Measurements from ENCODE around the gene GPATCH11.

GPATCH11 gene

DNA sequence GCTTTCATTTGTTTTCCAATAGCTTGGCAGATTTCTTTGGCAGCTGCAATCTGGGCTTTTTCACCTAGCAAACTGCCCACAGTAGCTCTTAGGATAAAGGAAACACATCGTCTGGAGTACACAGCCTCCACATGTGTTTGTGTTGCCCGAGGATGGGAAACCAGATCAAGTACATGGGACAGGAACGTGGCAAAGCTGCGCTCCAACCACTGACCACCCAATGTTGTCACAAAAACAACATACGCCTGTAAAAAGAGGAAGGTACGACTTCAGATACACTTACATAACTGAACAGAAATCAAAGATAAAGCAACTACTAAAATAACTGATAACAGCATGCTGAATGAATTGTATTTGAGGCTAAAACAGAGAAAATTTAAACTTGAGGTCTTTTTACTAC lies 15.6 kb upstream of the GPATCH11 start:
- Histone ChIP-seq H3K36me3 (replicated peaks in 1 of 2; ENCODE audit: control insufficient read depth in 2 of 2, insufficient read depth in 2 of 2, low read length in 2 of 2) (peaks cover 8 to 66% of the 10 kb centered on the region in 2 donors), H3K18ac (ENCODE audit: low read length) (no peak overlapping the region), H3K79me1 (ENCODE audit: low read depth, low read length) (no peaks in the 10 kb centered on the region), H3K4me2 (ENCODE audit: insufficient read depth, low read length, poor library complexity, severe bottlenecking) (no peak overlapping the region), H2BK15ac (ENCODE audit: low read length) (no peak overlapping the region), H3K4me1 (ENCODE audit: control insufficient read depth in 2 of 2, insufficient read depth in 1 of 2, low read depth in 1 of 2, low read length in 2 of 2) (no peaks in the 10 kb centered on the region), H4K8ac (ENCODE audit: low read depth, low read length) (no peak overlapping the region), H2AK5ac (ENCODE audit: low read depth, low read length) (no peak overlapping the region), H3K14ac (ENCODE audit: low read length) (no peak overlapping the region), H3K9me3 (replicated peaks in 1 of 2; ENCODE audit: control insufficient read depth in 2 of 2, insufficient read depth in 1 of 2, low read depth in 1 of 2, low read length in 2 of 2) (no peaks in the 10 kb centered on the region), H2BK5ac (ENCODE audit: low read length) (no peak overlapping the region), H3K27ac (replicated peaks; ENCODE audit: low read length) (no peak overlapping the region), H2BK120ac (ENCODE audit: low read depth, low read length) (no peak overlapping the region), H3K4ac (ENCODE audit: low read length) (no peak overlapping the region), H3K4me3 (ENCODE audit: low read length in 2 of 2) (no peak overlapping the region), H2AFZ (ENCODE audit: low read length) (no peak overlapping the region), H4K91ac (ENCODE audit: low read depth, low read length, poor library complexity) (no peak overlapping the region), H3K23ac (ENCODE audit: low read depth, low read length, poor library complexity) (no peak overlapping the region), H3K27me3 (ENCODE audit: control insufficient read depth in 3 of 3, insufficient read depth in 3 of 3, low read depth in 1 of 3, low read length in 3 of 3) (no peaks in the 10 kb centered on the region), H2BK12ac (ENCODE audit: low read length) (no peak overlapping the region), H3K9ac (ENCODE audit: low read depth, low read length, poor library complexity) (no peak overlapping the region)
- no CpG with 5 or more reads among the region's 6 CpGs for WGBS, 2 donors (ENCODE audit: extremely low coverage in 2 of 2, insufficient read length in 2 of 2, insufficient replicate concordance in 1 of 2)
- DNase-seq (ENCODE audit: low spot score), result no peak

DNA sequence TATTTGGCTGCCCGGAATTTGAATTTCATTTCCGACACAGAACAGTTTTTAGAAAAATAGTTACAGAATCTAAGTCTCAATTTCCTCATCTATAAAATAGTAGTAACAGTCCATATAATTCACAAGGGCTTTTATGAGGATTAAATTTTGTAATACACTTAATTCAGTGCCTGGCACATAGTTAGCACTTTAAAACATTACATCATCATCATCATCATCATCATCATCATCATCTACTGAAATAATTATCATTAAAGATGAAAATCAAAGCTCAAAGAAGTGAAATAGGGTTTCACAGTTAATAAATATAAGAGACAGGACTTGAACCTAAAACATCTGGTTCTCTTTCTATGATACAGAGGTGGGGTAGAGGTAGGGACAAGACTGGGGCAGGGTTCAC lies 13.4 kb upstream of the GPATCH11 start:
- peaks cover 4 to 59% of the 10 kb centered on the region in 2 donors for H3K36me3 ChIP-seq (replicated peaks in 1 of 2; ENCODE audit: control insufficient read depth in 2 of 2, insufficient read depth in 2 of 2, low read length in 2 of 2)

DNA sequence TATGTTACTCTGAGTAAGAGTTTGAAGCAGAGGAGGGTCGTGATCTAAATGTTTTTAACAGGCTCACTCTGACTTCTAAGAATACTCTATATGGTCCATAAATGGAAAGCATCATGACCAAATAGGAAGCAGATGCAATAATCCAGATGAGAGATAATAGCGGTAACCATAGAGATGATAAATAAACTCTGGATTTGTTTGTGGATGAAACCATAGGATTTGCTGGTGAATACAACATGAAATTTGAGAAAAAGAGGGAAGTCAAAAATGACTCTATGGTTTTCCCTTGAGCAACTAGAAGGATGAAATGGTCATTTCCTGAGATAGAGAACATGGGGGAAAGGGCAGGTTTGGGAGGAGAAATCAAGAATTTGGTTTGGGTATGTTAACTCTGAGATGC lies 4.1 kb upstream of the GPATCH11 start:
- no peak overlapping the region for H3K4ac ChIP-seq (ENCODE audit: low read length)
- H3K9me3 ChIP-seq (replicated peaks in 1 of 2; ENCODE audit: control insufficient read depth in 2 of 2, insufficient read depth in 1 of 2, low read depth in 1 of 2, low read length in 2 of 2), result no peaks in the 10 kb centered on the region
- H3K79me1 ChIP-seq (ENCODE audit: low read depth, low read length), result no peaks in the 10 kb centered on the region
- H2BK12ac ChIP-seq (ENCODE audit: low read length), result no peak overlapping the region
- H3K36me3 ChIP-seq (replicated peaks in 1 of 2; ENCODE audit: control insufficient read depth in 2 of 2, insufficient read depth in 2 of 2, low read length in 2 of 2), result peaks cover 4 to 32% of the 10 kb centered on the region in 2 donors
- peaks cover 4 to 5% of the 10 kb centered on the region in 2 donors for H3K4me1 ChIP-seq (ENCODE audit: control insufficient read depth in 2 of 2, insufficient read depth in 1 of 2, low read depth in 1 of 2, low read length in 2 of 2)
- H4K91ac ChIP-seq (ENCODE audit: low read depth, low read length, poor library complexity), result no peak overlapping the region
- H3K27me3 ChIP-seq (ENCODE audit: control insufficient read depth in 3 of 3, insufficient read depth in 3 of 3, low read depth in 1 of 3, low read length in 3 of 3), result no peaks in the 10 kb centered on the region
- no peak overlapping the region for H3K27ac ChIP-seq (replicated peaks; ENCODE audit: low read length)
- H3K14ac ChIP-seq (ENCODE audit: low read length), result no peak overlapping the region
- no peak overlapping the region for H2BK5ac ChIP-seq (ENCODE audit: low read length)
- WGBS, 2 donors (ENCODE audit: extremely low coverage in 2 of 2, insufficient read length in 2 of 2, insufficient replicate concordance in 1 of 2), result no CpG with 5 or more reads among the region's 2 CpGs
- H4K8ac ChIP-seq (ENCODE audit: low read depth, low read length), result no peak overlapping the region
- no peak overlapping the region for H3K4me3 ChIP-seq (ENCODE audit: low read length in 2 of 2)
- H3K23ac ChIP-seq (ENCODE audit: low read depth, low read length, poor library complexity), result no peak overlapping the region
- no peak overlapping the region for H2BK15ac ChIP-seq (ENCODE audit: low read length)
- H2BK120ac ChIP-seq (ENCODE audit: low read depth, low read length), result no peak overlapping the region
- DNase-seq (ENCODE audit: low spot score), result no peak
- H2AFZ ChIP-seq (ENCODE audit: low read length), result no peak overlapping the region
- H3K9ac ChIP-seq (ENCODE audit: low read depth, low read length, poor library complexity), result no peak overlapping the region
- no peak overlapping the region for H3K4me2 ChIP-seq (ENCODE audit: insufficient read depth, low read length, poor library complexity, severe bottlenecking)
- no peak overlapping the region for H3K18ac ChIP-seq (ENCODE audit: low read length)
- no peak overlapping the region for H2AK5ac ChIP-seq (ENCODE audit: low read depth, low read length)

More for the DNA sequence above, 13.4 kb upstream of the GPATCH11 start:
- Histone ChIP-seq H3K18ac (ENCODE audit: low read length) (no peak overlapping the region), H3K14ac (ENCODE audit: low read length) (no peak overlapping the region), H3K79me1 (ENCODE audit: low read depth, low read length) (no peaks in the 10 kb centered on the region), H3K9ac (ENCODE audit: low read depth, low read length, poor library complexity) (no peak overlapping the region), H4K8ac (ENCODE audit: low read depth, low read length) (no peak overlapping the region), H3K4me3 (ENCODE audit: low read length in 2 of 2) (no peak overlapping the region), H3K27me3 (ENCODE audit: control insufficient read depth in 3 of 3, insufficient read depth in 3 of 3, low read depth in 1 of 3, low read length in 3 of 3) (no peaks in the 10 kb centered on the region), H3K27ac (replicated peaks; ENCODE audit: low read length) (no peak overlapping the region), H2AFZ (ENCODE audit: low read length) (no peak overlapping the region), H2AK5ac (ENCODE audit: low read depth, low read length) (no peak overlapping the region), H3K9me3 (replicated peaks in 1 of 2; ENCODE audit: control insufficient read depth in 2 of 2, insufficient read depth in 1 of 2, low read depth in 1 of 2, low read length in 2 of 2) (peaks cover 0 to 4% of the 10 kb centered on the region in 2 donors), H2BK12ac (ENCODE audit: low read length) (no peak overlapping the region), H2BK5ac (ENCODE audit: low read length) (no peak overlapping the region), H2BK120ac (ENCODE audit: low read depth, low read length) (no peak overlapping the region), H4K91ac (ENCODE audit: low read depth, low read length, poor library complexity) (no peak overlapping the region), H3K4me1 (ENCODE audit: control insufficient read depth in 2 of 2, insufficient read depth in 1 of 2, low read depth in 1 of 2, low read length in 2 of 2) (no peaks in the 10 kb centered on the region), H3K4me2 (ENCODE audit: insufficient read depth, low read length, poor library complexity, severe bottlenecking) (no peak overlapping the region), H3K4ac (ENCODE audit: low read length) (no peak overlapping the region), H2BK15ac (ENCODE audit: low read length) (no peak overlapping the region), H3K23ac (ENCODE audit: low read depth, low read length, poor library complexity) (no peak overlapping the region)
- no peak for DNase-seq (ENCODE audit: low spot score)
- no CpG with 5 or more reads among the region's 2 CpGs for WGBS, 2 donors (ENCODE audit: extremely low coverage in 2 of 2, insufficient read length in 2 of 2, insufficient replicate concordance in 1 of 2)

DNA sequence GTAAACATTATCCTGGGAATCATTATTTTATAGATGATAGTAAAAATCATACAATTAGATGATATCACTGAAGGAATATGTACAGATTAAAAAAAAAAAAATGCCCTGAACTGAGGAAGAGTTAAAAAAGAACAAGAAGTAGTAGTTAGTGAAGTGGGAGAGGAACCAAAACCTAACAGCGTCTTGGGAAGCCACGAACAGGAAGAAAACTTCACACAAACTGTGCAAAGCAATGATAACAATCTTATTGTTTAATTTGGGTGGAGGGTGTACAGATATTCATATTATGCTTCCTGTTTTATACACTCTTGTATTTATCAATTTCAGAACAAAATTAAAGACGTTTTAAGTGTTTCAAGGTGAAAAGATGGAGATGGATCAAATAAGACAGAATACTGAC lies 3.6 kb upstream of the GPATCH11 start:
- H2BK12ac ChIP-seq (ENCODE audit: low read length), result no peak overlapping the region
- H3K27me3 ChIP-seq (ENCODE audit: control insufficient read depth in 3 of 3, insufficient read depth in 3 of 3, low read depth in 1 of 3, low read length in 3 of 3), result no peaks in the 10 kb centered on the region
- no peak overlapping the region for H2AK5ac ChIP-seq (ENCODE audit: low read depth, low read length)
- H2BK15ac ChIP-seq (ENCODE audit: low read length), result no peak overlapping the region
- no peak overlapping the region for H3K14ac ChIP-seq (ENCODE audit: low read length)
- no peaks in the 10 kb centered on the region for H3K79me1 ChIP-seq (ENCODE audit: low read depth, low read length)
- H3K27ac ChIP-seq (replicated peaks; ENCODE audit: low read length), result no peak overlapping the region
- H3K9me3 ChIP-seq (replicated peaks in 1 of 2; ENCODE audit: control insufficient read depth in 2 of 2, insufficient read depth in 1 of 2, low read depth in 1 of 2, low read length in 2 of 2), result no peaks in the 10 kb centered on the region
- no peak overlapping the region for H4K91ac ChIP-seq (ENCODE audit: low read depth, low read length, poor library complexity)
- H4K8ac ChIP-seq (ENCODE audit: low read depth, low read length), result no peak overlapping the region
- H2AFZ ChIP-seq (ENCODE audit: low read length), result no peak overlapping the region
- no peak overlapping the region for H3K4me2 ChIP-seq (ENCODE audit: insufficient read depth, low read length, poor library complexity, severe bottlenecking)
- peaks cover 2 to 28% of the 10 kb centered on the region in 2 donors for H3K36me3 ChIP-seq (replicated peaks in 1 of 2; ENCODE audit: control insufficient read depth in 2 of 2, insufficient read depth in 2 of 2, low read length in 2 of 2)
- no CpG with 5 or more reads among the region's 3 CpGs for WGBS, 2 donors (ENCODE audit: extremely low coverage in 2 of 2, insufficient read length in 2 of 2, insufficient replicate concordance in 1 of 2)
- no peak overlapping the region for H3K9ac ChIP-seq (ENCODE audit: low read depth, low read length, poor library complexity)
- no peak overlapping the region for H3K23ac ChIP-seq (ENCODE audit: low read depth, low read length, poor library complexity)
- H3K4me3 ChIP-seq (ENCODE audit: low read length in 2 of 2), result no peak overlapping the region
- no peak overlapping the region for H3K18ac ChIP-seq (ENCODE audit: low read length)
- no peak overlapping the region for H2BK5ac ChIP-seq (ENCODE audit: low read length)
- no peak for DNase-seq (ENCODE audit: low spot score)
- no peak overlapping the region for H2BK120ac ChIP-seq (ENCODE audit: low read depth, low read length)
- H3K4ac ChIP-seq (ENCODE audit: low read length), result no peak overlapping the region
- peaks cover 4 to 5% of the 10 kb centered on the region in 2 donors for H3K4me1 ChIP-seq (ENCODE audit: control insufficient read depth in 2 of 2, insufficient read depth in 1 of 2, low read depth in 1 of 2, low read length in 2 of 2)

All from neuronal stem cell (in vitro differentiated cells).